UCSD-AML1 (cell line): ENCODE results near the gene TNFSF11.
A peak's percentile ranks its signal among the peaks of the same experiment; 100 is the strongest.
"Not testable (repeated sequence)": the region's sequence is repeated elsewhere in the genome, so short reads cannot be mapped to it uniquely, and the experiment has no call there.

ENCODE experiments used
- DNase-seq: peaks from one replicate; lab custom pipeline; 2025; ENCODE audit not compliant: unreplicated experiment; lab: John Stamatoyannopoulos, UW

TNFSF11 gene

GRCh38 chr13:42574011-42574410 lies at the start of gene TNFSF11:
Gene TNFSF11, plus strand, starts transcription at chr13:42574152. Its CDS starts 152 bp downstream, at chr13:42574304.
- DNase-seq, result no peak

- DNase-seq, result no peak
Measured at GRCh38 chr13:42524487-42525034, 49.4 kb upstream of the TNFSF11 start.

GRCh38 chr13:42525035-42525504 lies 48.9 kb upstream of the TNFSF11 start:
- DNase-seq, result no peak

- DNase-seq, result no peak
Measured at GRCh38 chr13:42526276-42526675, 47.7 kb upstream of the TNFSF11 start.

GRCh38 chr13:42526804-42527203 lies 47.1 kb upstream of the TNFSF11 start:
- DNase-seq, result no peak

- DNase-seq, result no peak
Measured at GRCh38 chr13:42532561-42533335, 41.2 kb upstream of the TNFSF11 start.

- no peak for DNase-seq
Measured at GRCh38 chr13:42533336-42533591, 40.7 kb upstream of the TNFSF11 start.

DNA sequence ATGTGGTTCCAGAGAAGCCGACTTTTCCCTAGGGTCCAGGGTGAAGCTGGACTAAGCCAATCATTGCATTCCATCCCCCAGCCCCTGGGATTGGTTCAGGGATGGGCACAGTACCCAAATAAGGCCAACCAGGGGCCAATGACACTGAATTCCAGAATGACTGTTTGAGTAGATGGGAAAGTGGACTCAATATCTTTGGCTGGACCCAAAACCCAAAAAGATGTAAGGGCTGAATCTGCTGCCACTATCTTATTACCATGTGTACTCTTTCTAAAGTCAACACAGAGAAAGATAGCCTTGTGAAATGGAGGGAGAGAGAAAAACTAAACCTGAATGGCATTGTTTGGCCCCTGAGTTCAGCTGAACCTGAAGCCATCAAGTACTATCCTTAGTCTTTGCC lies 39.2 kb upstream of the TNFSF11 start:
- no peak for DNase-seq

- DNase-seq, result no peak
Measured at GRCh38 chr13:42538996-42539395, 35.0 kb upstream of the TNFSF11 start.

DNA sequence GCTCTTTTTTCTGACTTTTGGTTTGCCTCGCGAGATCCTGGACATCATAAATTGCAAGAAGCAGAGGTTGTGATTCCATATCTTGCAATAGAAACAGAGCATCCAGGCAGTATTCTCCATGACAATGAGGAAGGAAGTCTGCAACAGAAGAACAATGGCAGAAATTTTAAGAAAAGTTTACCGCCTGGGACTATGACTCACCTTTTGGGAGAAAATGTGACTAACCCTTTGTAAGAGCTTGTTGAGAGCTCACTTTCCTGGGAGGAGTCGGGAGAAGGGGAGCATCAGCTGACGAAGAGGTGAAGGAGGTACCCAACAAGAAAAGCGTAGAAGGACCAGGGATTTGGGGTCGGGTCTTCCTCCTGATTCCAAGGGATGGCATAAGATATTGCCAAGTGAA lies 34.3 kb upstream of the TNFSF11 start:
- DNase-seq, result no peak

GRCh38 chr13:42543215-42543797 lies 30.6 kb upstream of the TNFSF11 start:
- DNase-seq, result no peak

DNA sequence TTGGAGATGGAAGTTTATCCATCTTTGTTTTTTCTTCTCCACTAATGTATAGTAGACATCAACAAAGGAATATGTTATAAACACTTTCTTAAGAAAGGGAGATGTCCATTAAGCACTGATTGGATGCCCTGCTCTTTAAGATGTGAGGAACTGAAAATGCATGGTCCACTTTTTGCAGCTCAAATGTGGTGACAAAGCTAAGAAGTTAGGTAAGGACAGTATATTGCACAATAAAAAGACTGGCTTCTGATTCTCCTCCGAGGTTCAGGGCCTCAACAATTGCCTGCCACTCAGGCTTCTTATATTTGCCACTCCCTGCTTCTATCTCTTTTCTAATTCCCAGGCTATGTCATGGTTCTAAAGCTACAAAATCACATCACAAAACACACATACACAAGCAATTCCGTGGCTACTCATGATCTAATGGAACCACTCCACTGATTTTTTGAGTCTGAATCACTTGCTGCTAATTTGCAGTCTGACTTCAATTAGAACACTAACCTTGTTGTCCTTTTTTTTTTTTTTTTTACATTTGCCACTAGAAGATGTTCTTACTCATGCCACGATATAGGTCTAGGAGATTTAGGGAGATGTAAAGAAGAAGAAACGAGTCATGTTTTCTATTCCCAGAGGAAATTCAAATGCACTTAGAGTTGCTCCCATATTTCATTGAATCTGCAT lies 29.6 kb upstream of the TNFSF11 start:
- no peak for DNase-seq

- DNase-seq, result no peak
Measured at GRCh38 chr13:42545842-42546241, 28.1 kb upstream of the TNFSF11 start.

GRCh38 chr13:42547612-42548011 lies 26.3 kb upstream of the TNFSF11 start:
- DNase-seq, result no peak

DNA sequence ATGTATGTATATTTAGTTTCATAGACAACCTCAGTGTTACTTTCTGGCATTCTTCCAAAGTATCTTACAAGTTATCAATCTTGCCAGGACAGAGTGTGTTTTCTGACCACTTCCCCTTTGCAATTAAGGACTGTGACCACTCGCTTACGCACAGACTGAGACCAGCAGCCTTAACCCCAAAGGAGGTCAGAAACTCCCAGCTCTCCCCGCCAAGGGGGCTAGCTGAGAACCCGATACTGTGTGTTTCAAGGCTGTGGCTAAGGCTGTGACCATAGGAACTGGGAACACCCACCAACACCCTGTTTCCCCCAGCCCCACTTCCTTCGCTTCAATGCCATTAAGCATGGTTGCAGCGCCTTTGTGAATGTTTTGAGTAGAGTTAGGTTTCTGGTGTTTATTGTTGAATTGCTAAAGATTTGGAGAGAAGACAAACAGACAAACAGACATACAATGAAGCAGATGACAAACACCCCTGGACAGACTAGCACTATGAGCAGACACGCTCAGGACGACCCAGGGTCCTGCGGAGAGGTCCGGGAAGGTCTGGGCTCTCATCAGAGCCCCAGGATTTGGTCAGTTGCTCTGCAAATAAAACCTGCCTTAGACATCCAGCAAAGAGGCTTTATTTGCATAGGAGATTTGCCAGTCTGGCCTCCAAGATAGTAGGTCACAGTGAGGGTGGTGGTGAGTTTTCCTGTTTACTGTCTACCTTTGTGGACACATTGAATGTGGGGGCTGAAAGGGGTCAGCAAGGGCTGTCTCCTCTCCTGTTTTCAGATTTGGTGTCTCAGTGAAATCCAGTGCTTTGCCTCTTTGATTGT lies 25.0 kb upstream of the TNFSF11 start:
- peak; percentile 86 for DNase-seq

DNA sequence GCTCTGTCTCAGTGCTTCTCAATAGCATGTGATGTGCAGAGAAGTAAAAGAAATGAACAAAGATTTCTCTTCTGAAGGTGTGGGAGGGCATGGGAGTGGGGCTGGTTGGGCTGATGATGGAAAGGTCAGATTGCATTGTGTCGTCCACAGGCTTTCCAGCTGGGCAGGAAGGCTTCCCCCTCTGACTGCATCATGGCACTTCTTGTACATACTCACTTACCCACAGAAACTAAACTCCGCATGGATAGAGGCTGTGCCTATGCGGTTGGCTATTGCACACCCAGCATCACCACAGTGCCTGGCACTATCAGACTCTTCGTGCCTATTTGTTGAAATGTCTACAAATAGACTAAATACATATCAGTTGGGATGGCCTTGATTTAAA lies 24.4 kb upstream of the TNFSF11 start:
- DNase-seq, result peak; percentile 35

DNA sequence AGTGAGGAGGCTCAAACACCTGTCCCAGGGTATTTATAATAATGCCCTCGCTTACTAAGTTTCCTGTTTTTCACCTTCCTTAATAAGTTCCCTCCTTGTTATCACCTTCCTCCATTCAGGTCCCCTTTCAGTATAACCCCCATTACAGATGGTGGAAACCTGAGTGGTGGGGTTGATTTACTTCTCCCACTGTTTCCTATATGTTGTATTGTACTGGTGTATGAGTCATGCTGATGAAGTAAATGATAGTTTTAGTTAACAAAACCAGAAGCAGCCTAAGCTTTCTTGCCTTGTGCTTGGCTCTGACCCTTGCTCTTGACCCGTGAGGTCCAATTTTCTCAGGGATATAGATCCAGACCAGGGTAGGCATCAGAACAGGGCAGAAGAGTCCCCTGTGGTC lies 22.3 kb upstream of the TNFSF11 start:
- DNase-seq, result no peak

GRCh38 chr13:42553098-42554046 lies 20.6 kb upstream of the TNFSF11 start:
- DNase-seq, result no peak

GRCh38 chr13:42559057-42559456 lies 14.9 kb upstream of the TNFSF11 start:
- DNase-seq, result no peak

- not testable (repeated sequence) for DNase-seq
Measured at GRCh38 chr13:42559573-42560218, 14.3 kb upstream of the TNFSF11 start.
